Left cardiac atrium (tissue), 4 donors: ENCODE measurements around the gene HEXD. TPM values are rescaled to one million over a fixed set of nuclear protein-coding genes. Genes with fewer than 3 reads are reported as not detected.

ENCODE experiments used
- ATAC-seq, 2 donors: fragments of 200-7000 bp; cut with Tn5 transposase; one replicate each; pipeline ENCODE4 v1.9.1; 2020; ENCODE audit warnings: mild to moderate bottlenecking in 2 of 2, moderate library complexity in 2 of 2
- DNase-seq: peaks from one replicate; pipeline ENCODE4 v3.0.0-alpha.2; 2020
- intact Hi-C, 2 donors: fragments of 100-400 bp; cut with DNase I; formaldehyde crosslinking; loops; one replicate each; pipeline versions ENCODE4 v1.14.1 to v1.15.1; 2022 to 2023
- total RNA-seq, 2 donors: library from RNA; stranded (reverse); fragmentation: NEBNext Ultra II Directional; extraction: Animal tissue kit (Norgen Biotek cat#: 25700); gene quantifications; one replicate each; pipeline ENCODE4 v1.2.1, GENCODE V29; 2021
- donor health status: DM: no; HTN: yes; CAD: no.
- donor health status: DM: no; HTN: yes; CAD: no; lungs with severe emphysema.
- donor health status: DM: yes; HTN: yes; CAD: no.
- donor health status: Dilated cardiomyopathy.

The HEXD gene
- total RNA-seq, 2 donors from 2014 or later = 14.3 to 16.3 TPM

DNA sequence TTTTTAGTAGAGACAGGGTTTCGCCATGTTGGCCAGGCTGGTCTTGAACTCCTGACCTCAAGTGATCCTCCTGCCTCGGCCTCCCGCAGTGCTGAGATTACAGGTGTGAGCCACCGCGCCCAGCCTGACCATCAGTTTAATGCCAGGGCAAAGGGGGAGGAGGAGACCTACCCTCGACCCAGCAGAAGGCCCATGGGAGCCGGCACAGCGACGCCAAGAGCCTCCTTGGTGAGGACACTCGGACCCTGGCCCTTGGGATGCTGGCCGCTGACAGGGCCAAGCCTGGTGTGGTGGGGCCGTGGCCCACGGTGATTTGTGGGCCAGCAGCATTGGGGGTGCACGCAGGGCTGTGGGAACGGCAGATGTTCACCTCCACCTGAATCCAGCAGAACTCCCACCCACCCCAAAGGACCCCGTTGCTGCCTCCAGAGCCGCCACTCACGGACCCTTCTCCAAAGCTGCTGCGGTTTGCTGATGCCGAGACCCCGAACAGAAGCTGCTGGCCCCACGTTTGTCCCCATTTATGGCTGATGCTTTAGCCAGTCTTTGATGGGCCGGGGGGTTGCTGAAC lies 26.6 kb upstream of the HEXD start:
- intact Hi-C loops = no loop called here
- ATAC-seq (no peak), DNase-seq (no peak)

DNA sequence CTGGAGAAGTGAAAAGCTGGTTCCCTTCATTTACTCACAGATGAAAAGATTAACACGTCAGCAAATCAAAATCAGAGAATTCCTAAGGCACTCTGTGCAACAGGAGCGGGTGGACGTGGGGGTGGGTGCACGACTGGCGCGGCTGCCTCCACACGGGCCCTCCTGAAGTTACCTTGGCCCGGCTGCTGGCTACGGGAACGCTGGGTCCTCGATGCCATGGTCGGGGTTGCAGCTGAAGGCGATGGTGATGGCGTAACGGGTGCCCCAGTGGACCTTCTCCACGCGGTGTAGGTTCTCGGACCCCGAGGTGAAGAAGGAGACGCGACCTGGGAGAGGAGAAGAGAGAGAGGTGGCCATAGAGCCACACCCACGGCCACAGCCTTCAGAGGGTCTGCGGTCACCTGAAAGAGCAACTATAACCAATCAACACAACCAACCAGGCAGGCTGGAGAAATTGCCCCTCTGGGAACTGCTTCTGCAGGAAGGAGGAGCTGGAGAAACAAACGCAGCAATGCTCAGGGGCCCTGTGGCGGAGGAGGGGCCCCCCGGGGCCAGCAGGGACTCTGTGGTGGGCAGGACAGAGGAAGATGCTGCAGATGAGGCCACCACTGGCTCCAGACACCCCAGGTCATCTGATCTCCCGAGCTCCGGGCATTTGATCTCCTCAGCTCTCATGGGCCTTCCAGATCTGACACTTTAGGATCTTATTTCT lies 25.8 kb upstream of the HEXD start:
- ATAC-seq (no peak), DNase-seq (no peak)
- intact Hi-C loops = no loop called here

DNA sequence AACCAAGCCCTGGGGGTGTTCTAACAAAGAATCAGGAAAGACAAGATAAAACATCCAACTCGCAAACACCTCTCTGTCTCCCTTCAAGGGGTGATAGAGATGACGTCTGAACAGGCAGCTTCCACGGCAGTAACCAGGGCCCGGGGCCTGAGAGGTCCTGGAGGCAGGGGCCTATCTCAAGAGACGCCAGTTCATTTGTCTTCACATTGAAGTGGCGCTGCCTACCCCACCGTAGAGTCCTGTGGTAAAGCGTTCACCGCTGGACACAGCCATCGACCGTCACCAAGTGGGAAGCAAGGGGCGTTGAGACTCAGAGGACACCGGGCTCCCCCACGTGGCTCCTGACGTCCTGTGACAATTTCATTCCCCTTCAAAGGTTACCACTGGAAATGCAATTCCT lies 25.2 kb upstream of the HEXD start:
- ATAC-seq = no peak
- DNase-seq = no peak
- intact Hi-C loops = no loop called here

DNA sequence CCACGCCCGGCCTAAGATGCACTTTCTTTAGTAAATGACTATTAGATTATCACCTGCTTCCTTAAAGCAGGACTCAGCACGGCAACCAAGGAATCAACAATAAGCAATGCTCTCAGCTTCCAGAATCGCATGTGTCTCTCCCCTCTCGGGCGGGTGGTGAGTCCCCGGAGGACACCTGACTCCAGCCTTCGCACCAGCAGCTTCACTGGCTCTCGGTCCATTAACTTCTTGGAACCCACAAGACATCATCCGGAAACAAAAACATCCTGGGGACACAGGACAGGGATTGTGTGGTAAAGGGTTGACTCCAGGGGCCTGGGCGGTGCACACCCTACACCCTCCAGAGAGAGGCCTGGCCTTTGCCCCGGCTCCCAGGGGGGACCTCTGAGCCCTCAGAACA lies 23.9 kb upstream of the HEXD start:
- intact Hi-C loops = no loop called here
- ATAC-seq = no peak
- peak; percentile 3 for DNase-seq

DNA sequence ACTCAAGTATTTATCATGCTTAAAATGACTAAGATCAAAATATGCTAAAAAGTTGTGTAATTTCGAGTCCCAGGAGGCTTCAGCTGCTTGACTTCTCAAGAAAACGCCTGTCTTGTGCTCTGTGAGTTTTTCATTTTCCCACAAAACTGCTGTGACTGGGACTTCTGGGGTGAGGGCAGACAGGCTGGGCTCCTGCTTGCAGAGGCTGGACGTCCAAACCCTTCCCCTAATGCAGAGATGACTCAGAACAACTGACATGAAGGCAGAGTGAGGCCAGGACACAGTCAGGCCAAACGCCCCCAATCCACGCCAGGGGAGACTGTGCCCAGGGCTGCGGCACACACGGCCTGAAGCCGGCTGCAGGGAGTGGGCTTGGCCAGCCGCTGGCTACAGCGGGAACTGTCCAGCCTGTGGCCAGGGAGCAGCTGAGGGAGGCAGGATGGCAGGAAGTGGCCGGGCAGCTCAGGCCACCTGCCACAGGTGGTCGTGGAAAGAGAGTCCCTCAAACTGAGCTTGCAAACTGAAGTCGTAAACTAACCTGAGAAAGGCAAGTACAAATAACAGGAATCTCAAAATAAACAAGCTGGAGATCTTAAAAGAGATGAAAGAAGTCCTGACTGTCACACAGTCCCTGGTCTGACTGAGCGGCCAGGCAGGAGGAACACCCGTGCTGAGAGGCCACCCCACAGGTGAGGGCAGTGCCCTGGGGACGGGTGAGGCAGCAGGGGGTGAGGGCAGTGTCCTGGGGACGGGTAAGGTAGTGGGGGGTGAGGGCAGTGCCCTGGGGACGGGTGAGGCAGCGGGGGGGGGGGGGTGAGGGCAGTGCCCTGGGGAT lies 21.3 kb upstream of the HEXD start:
- no peak for DNase-seq
- intact Hi-C loops = no loop called here
- ATAC-seq = peak in 1 of 2 donors; percentile 50

DNA sequence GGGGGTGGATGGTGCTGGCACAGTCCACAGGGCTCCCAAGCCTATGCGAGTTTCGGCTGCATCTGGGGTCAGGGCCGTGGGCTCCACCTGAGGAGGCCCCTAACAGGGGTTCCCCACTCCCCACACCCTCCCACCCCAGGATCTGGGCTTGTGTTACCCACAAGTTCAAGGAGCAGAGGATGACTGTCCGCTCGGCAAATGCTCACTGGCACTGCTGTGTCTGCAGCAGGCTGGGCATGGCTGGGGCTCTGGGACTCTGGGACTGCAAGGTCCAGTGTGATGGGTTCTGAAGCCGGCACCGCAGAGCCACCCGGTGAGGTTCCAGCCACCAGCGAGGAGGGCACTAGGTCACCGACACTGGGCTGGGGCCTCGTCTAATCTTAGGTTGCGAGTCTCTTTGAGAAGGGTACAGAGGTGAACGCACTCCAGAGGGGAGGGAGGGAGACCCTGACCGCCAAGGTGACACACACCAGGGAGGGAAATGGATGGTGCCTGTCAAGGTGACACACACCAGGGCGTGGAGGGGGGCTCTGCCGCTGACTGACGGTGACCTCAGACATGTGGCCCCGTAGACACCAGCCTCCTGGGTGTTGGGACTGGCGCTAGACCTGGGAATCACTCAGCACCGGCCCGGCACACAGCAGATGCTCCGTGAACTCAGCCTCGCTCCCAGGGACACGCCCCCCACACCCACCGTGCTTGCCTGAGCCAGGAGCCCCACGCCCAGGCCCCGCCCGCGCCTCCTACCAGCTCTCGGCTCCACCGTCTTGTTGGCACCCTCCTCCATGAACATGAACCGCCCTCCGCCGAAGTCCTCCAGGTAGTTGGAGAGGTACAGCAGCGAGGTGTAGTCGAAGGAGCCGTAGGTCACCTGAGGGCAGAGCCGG lies 20.5 kb upstream of the HEXD start:
- ATAC-seq (no peak), DNase-seq (no peak)

DNA sequence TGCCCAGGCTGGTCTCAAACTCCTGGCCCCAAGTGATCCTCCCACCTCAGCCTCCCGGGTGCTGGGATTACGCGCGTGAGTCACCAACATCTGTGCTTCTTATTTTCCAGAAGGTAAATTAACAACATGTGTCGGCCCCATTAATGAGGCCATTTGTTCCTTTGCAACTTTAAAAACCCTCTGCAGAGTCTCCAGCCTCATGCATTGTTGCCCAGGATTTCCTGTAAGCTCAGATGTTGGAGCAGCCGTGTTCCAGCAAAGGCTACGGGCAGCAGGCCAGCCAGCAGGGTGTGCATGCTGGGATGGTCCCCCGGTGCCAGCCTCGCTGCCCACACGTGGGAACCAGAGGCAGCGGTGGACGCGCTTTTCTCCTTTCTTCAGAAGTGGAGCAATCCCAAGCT lies 19.1 kb upstream of the HEXD start:
- intact Hi-C loops = no loop called here
- ATAC-seq (peak in 1 of 2 donors; percentile 53), DNase-seq (no peak)

More for the DNA sequence above, 20.5 kb upstream of the HEXD start:
- intact Hi-C loops = no loop called here

DNA sequence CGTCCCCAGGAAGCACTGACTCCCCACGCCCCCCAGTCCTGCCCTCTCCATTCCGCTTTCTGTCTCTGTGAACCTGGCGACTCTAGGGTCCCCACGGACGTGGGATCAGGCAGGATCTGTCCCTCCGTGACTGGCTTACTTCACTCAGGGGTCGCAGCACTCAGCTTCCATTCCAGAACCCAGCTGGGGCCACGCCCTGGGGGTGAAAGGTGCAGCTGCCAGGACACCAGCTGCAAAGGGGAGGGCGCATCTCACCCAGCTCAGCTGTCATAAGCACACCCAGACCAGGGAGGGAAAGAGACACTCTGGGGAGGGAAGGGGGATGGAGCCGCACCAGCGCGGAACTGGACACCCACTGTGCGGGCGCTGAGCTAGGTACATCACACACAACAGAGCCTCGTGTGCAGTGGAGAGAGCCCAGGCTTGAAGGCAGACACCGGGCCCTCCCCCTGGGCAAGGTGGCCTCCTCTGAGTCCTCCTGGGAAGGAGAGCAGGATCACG lies 18.5 kb upstream of the HEXD start:
- ATAC-seq (no peak), DNase-seq (no peak)
- intact Hi-C loops = no loop called here

DNA sequence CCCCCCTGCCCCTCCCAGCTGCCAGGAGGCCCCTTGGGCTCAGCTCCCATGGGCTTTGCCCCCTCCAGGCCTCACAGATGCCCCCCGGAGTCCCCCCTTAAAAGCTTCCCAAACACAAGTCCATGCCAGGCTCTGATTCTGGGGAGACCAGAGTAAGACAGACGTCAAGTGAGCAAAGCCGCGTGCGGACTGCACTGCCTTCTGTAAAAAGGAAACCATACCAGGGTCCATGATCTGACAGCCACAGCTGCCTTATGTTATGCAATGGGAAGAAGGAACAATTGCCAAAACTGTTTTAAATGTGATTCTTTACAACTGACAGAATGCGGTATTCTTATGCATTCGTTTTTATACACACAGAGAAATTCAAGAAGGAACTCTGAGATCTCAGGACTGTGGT lies 17.9 kb upstream of the HEXD start:
- intact Hi-C loops = no loop called here
- ATAC-seq = no peak
- no peak for DNase-seq

DNA sequence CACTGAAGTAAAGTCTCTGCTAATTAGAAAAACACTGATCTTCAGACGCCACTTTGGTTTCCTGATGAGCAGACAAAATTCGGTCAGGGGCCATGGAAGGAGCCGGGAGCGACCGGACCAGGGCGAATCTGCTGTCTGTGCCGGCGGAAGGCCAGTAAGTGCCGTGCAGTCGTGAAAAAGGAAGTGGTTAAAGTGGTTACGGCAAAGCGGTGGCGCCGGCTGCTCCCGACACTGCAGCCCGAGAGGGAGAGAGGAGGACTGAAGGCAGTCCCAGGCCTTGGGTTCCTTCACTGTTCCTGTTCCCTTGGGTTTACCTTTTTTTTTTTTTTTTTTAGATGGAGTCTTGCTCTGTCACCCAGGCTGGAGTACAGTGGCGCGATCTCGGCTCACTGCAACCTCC lies 17.3 kb upstream of the HEXD start:
- DNase-seq (no peak), ATAC-seq (peak; percentile 38 to 62)
- intact Hi-C loops = no loop called here

DNA sequence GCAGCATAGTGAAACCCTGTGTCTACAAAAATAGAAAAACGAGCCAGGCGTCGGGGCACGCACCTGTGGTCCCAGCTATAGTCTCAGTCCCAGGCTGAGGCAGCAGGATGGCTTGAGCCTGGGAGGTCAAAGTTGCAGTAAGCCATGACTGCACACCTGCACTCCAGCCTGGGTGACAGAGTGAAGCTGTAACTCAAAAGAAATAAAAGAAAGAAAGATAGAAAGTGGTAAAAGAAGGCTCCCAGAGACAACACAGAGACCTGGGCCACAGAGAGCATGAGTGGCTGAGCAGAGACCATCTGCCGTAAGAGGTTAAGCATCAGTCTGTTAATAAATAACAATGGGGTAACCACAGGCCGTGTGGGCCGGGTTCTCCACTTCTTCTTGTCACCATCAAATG lies 15.3 kb upstream of the HEXD start:
- intact Hi-C loops = no loop called here
- ATAC-seq (no peak), DNase-seq (no peak)

DNA sequence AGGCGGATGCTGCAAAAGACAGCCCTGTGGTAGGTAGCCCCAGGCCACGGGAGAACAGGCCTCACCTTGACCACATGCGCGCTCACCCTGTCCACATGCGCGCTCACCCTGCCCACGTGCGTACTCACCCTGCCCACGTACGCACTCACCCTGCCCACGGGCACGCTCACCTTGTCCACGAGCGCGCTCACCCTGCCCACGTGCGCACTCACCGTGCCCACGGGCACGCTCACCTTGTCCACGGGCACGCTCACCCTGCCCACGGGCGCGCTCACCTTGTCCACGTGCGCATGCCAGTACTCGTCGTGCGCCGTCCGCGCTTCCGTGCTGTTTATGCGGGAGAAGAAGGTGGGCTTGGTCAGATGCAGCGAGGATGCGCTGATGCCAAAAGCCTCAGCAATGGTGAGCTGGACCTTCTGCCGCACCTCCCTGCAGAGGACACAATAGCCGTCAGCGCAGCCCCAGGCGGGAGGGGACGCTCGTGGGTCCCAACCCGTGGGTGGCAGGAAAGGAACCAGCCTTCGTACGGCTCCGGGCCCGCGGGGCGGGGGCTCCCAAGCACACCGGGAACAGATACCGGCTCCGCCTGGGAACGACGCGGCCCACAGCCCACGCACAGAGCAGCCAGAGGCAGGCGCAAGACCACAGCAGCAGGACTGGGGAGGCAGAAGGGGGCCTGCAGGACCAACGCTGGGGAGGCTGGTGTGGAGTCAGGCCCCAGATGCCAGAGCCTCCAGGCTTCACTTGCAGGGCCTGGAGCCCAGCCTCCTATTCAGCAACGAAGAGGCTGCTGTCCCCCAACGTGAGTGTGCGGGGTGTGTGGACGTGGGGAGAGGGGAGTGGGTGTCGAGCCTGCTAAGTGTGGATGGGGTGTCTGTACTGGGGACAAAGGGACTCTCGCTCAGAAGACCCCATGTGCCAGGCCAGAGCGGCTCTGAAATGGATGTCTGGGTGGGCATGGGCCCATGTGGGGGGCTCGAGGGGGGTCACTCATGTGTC lies 14.2 kb upstream of the HEXD start:
- no peak for ATAC-seq
- no peak for DNase-seq
- intact Hi-C loops = no loop called here

DNA sequence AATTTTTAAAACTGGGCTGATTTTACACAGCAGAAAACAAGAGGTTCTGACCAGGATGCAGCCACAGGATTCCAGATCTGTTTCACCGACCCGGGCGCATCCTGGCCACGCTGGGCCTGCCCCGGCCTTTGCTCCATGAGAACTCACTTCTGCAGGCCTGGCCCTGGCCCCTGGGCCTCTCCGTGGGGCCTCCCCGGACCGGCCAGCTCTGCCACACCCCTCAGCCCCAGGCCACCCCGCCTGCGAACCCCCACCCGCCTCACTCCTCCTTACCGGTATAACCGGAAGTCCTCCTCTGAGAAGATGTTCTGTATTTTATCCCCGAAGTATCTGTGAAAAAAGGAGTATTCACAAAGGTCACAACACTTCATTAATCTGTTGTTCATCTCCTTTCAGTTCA lies 13.1 kb upstream of the HEXD start:
- no peak for ATAC-seq
- intact Hi-C loops = no loop called here
- DNase-seq = no peak

DNA sequence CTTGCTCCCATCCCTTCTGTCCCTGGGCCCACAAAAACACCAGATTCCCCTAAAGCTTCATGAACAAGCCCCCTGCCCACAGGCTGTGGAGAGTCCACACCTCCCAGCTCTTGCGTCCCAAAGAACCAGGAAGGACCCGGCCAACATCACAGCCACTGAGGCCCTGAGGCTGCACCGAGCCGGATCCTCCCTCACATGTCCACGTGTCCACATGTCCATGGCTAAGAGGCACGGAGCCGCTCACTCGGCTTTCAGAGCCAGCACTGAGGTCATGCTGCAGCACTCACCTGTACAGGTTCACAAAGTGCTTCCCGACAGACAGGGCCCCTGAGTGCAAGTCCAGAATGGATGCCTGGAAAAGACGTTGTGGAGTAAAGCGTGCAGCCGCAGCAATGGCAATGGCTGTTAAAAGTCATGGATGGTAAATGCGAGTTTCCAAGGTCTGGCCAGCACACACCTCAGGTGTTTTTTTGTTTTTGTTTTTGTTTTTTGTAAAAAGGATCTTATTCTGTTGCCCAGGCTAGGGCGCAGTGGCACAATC lies 11.9 kb upstream of the HEXD start:
- intact Hi-C loops = no loop called here
- ATAC-seq = no peak
- no peak for DNase-seq

DNA sequence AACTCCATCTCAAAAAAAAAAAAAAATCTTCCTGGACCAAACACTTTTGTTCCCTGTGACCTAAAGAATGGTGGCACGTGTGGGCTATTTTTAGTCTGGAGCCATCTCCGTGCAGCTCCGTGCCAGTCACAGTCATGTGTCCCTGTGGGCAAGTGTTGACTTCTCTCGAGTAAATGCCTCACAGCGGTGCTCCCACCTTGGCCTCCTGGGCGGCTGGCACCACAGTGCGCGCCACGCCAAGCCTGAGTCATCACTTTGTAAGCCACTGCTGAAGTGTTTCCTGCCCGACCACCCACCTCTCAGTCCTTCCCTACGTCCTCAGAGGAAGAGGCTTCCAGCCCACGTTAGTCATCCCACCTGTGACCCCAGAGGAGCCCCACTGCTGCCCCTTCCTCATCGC lies 10.9 kb upstream of the HEXD start:
- DNase-seq (peak; percentile 68), ATAC-seq (peak; percentile 82 to 88)
- intact Hi-C loops = no loop called here

DNA sequence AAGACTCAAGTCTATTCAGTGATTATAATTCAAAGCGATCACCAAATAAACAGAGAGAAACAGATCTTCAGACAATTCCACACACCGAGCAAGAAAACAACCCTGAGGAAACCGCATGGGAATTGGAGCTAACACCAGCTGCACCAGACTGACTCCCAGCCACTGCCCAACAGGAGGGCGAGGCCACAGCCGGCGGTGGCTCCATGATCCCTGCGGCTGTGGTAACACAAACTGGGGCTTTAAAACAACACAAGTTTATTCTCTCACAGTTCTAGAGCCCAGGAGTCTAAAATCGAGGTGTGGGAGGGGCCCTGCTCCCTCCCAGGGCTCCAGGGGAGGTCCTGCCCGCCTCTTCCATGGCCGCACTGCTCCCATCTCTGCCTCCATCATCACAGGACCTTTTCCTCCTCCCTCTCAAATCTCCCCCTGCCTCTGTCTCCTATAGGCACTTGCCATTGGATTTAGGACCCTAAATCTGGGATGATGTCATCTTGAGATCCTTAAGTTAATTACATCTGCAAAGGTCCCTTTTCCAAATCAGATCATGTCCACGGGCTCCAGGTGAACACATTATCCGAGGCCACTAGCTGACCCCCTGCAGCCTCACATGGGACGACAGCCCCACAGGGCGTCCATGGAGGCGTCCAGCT lies 9.7 kb upstream of the HEXD start:
- ATAC-seq = no peak
- no peak for DNase-seq
- intact Hi-C loops = no loop called here

DNA sequence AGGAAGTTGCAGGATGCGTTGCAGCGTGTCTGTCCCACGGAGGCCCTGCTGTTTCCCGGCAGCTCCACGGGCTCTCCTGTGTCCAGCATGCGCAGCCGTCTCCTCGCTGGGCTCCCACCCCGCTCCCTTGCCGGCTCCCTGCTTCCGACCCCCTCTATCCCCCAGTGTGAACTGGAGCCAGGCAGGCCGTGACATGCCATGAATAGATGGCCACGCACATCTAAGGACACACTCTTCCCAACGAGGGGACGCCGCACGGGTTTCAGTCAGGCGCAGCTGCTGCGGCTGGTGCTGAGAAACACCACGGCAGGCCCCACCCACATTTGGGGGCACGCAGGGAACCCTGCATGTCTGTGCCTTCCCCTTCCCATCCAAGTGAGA lies 9.2 kb upstream of the HEXD start:
- ATAC-seq = no peak
- DNase-seq = no peak
- intact Hi-C loops = no loop called here
